GM12878 (cell line): ENCODE results near the gene SLC4A2. TPM values are rescaled to one million over a fixed set of nuclear protein-coding genes. Genes with fewer than 3 reads are reported as not detected.

ENCODE experiments used
- ATAC-seq: fragments of 200-7000 bp; cut with Tn5 transposase; 3 replicates; pipeline ENCODE4 v1.9.1; 2020; ENCODE audit warnings: mild to moderate bottlenecking, moderate library complexity
- BruUV-seq: library from RNA; stranded (reverse); fragments of 400-500 nt; replicated peaks from 2 replicates; lab custom pipeline; 2021; lab: Mats Ljungman, UMichigan
- CTCF ChIA-PET: fragments of 300-600 bp; sonication (Branson Sonifier 250); formaldehyde crosslinking; extraction: SDS; loops from one replicate; lab custom pipeline; 2021; ENCODE audit warnings: inconsistent platforms; lab: Yijun Ruan, JAX
- POLR2A ChIA-PET: fragments of 350-600 bp; formaldehyde crosslinking; extraction: SDS; loops from one replicate; lab custom pipeline; 2021; ENCODE audit warnings: inconsistent platforms; lab: Charles Lee
- RAD21 ChIA-PET: fragments of 300-600 bp; sonication (Branson Sonifier 250); formaldehyde crosslinking; loops from one replicate; lab custom pipeline; 2023; ENCODE audit warnings: antibody characterized with exemption; ENCODE audit not compliant: unreplicated experiment; lab: Charles Lee
- SMC1A ChIA-PET: fragments of 300-600 bp; sonication (Branson Sonifier 250); formaldehyde crosslinking; loops from one replicate; lab custom pipeline; 2023; ENCODE audit not compliant: unreplicated experiment, uncharacterized antibody; lab: Charles Lee
- DNase-seq: peaks from one replicate; pipeline ENCODE4 v3.0.0-alpha.2; 2011; ENCODE audit warnings: low read depth, low spot score
- FAIRE-seq: peaks from 3 replicates; lab custom pipeline; 2011; peaks lifted over from hg19 to GRCh38; lab: Jason Lieb, UNC
- H2AFZ ChIP-seq: 2 replicates; pipeline ENCODE4 v1.6.0; 2011; ENCODE audit warnings: low read depth, low read length, control low read depth; ENCODE audit not compliant: control insufficient read depth
- H3K27ac ChIP-seq: 2 replicates; pipeline ENCODE4 v1.5.1; 2011; ENCODE audit warnings: control low read depth; ENCODE audit not compliant: control insufficient read depth, insufficient read depth
- H3K27me3 ChIP-seq, 2 experiments: replicated peaks in 1 of 2; 2 replicates each; pipeline versions ENCODE4 v1.6.0 to v1.6.1; 2011; ENCODE audit warnings: low read length in 1 of 2; ENCODE audit not compliant: control insufficient read depth in 2 of 2, insufficient read depth in 2 of 2
- H3K36me3 ChIP-seq, 2 experiments: 2 replicates each; pipeline ENCODE4 v1.5.1; 2011; ENCODE audit warnings: low read length in 1 of 2; ENCODE audit not compliant: control insufficient read depth in 2 of 2, insufficient read depth in 2 of 2
- H3K4me1 ChIP-seq: 2 replicates; pipeline ENCODE4 v1.6.1; 2011; ENCODE audit warnings: mild to moderate bottlenecking, low read length, moderate library complexity, mixed read lengths; ENCODE audit not compliant: control insufficient read depth, insufficient read depth
- H3K4me2 ChIP-seq: 2 replicates; pipeline ENCODE4 v1.6.0; 2011; ENCODE audit warnings: control low read depth; ENCODE audit not compliant: control insufficient read depth, insufficient read depth
- H3K4me3 ChIP-seq: fragments of 200-600 bp; sonication (generic); 2 replicates; pipeline ENCODE4 v1.5.1; 2016
- H3K79me2 ChIP-seq: 2 replicates; pipeline ENCODE4 v1.6.0; 2011; ENCODE audit warnings: low read length; ENCODE audit not compliant: control insufficient read depth, insufficient read depth
- H3K9ac ChIP-seq: 2 replicates; pipeline ENCODE4 v1.8.0; 2011; ENCODE audit warnings: low read length, control low read depth, mixed read lengths; ENCODE audit not compliant: control insufficient read depth, insufficient read depth
- H3K9me3 ChIP-seq: replicated peaks from 3 replicates; pipeline ENCODE4 v1.5.1; 2011; ENCODE audit warnings: mild to moderate bottlenecking, low read length; ENCODE audit not compliant: control insufficient read depth, insufficient read depth
- H4K20me1 ChIP-seq: 2 replicates; pipeline ENCODE4 v1.6.0; 2011; ENCODE audit not compliant: control insufficient read depth, insufficient read depth
- BCL3 ChIP-seq: IDR thresholded peaks from 2 replicates; pipeline ENCODE4 v1.6.1; 2011; ENCODE audit warnings: borderline replicate concordance, low read depth, mild to moderate bottlenecking, moderate library complexity, low read length; ENCODE audit not compliant: insufficient read depth, poor library complexity, severe bottlenecking
- E4F1 ChIP-seq: fragments of 450-650 bp; IDR thresholded peaks from 2 replicates; pipeline ENCODE4 v1.6.1; 2018; ENCODE audit warnings: borderline replicate concordance, mild to moderate bottlenecking; ENCODE audit not compliant: partially characterized antibody
- ESRRA ChIP-seq: IDR thresholded peaks from 2 replicates; pipeline ENCODE4 v1.6.1; 2012; ENCODE audit warnings: mild to moderate bottlenecking, low read length, improper control_type of control experiment
- FOXM1 ChIP-seq: IDR thresholded peaks from 2 replicates; pipeline ENCODE4 v1.6.1; 2012; ENCODE audit warnings: low read depth, mild to moderate bottlenecking, inconsistent platforms, low read length, moderate library complexity
- GATAD2B ChIP-seq: fragments of 450-650 bp; conservative IDR thresholded peaks from 2 replicates; pipeline ENCODE4 v1.6.1; 2017; ENCODE audit warnings: low read depth, mild to moderate bottlenecking, moderate library complexity
- MTA3 ChIP-seq: IDR thresholded peaks from 2 replicates; pipeline ENCODE4 v1.6.1; 2012; ENCODE audit warnings: low read length, inconsistent platforms, borderline replicate concordance
- MYC ChIP-seq: IDR thresholded peaks from 2 replicates; pipeline ENCODE4 v1.6.1; 2011; ENCODE audit warnings: mild to moderate bottlenecking, low read length, moderate library complexity, inconsistent platforms; ENCODE audit not compliant: insufficient read depth, insufficient replicate concordance, insufficient read length, severe bottlenecking
- NFIC ChIP-seq: IDR thresholded peaks from 2 replicates; pipeline ENCODE4 v1.6.1; 2012; ENCODE audit warnings: low read depth, mild to moderate bottlenecking, inconsistent platforms, low read length, moderate library complexity
- NR2F1 ChIP-seq: fragments of 450-650 bp; conservative IDR thresholded peaks from 2 replicates; pipeline ENCODE4 v1.6.1; 2017; ENCODE audit warnings: mild to moderate bottlenecking
- RBBP5 ChIP-seq: fragments of 200-600 bp; sonication (generic); conservative IDR thresholded peaks from 2 replicates; pipeline ENCODE4 v1.6.1; 2016
- RELA ChIP-seq: fragments of 450-650 bp; IDR thresholded peaks from 2 replicates; pipeline ENCODE4 v1.8.0; 2014; ENCODE audit warnings: borderline replicate concordance; ENCODE audit not compliant: partially characterized antibody
- RUNX3 ChIP-seq: IDR thresholded peaks from 2 replicates; pipeline ENCODE4 v1.6.1; 2012; ENCODE audit warnings: low read length, inconsistent platforms
- SMAD1 ChIP-seq: fragments of 450-650 bp; IDR thresholded peaks from 2 replicates; pipeline ENCODE4 v1.6.1; 2018; ENCODE audit warnings: mild to moderate bottlenecking, low read depth; ENCODE audit not compliant: partially characterized antibody
- ZNF592 ChIP-seq: fragments of 450-650 bp; IDR thresholded peaks from 2 replicates; pipeline ENCODE4 v1.6.1; 2017; ENCODE audit warnings: mild to moderate bottlenecking, moderate library complexity
- ZZZ3 ChIP-seq: IDR thresholded peaks from 2 replicates; pipeline ENCODE4 v1.6.1; 2011; ENCODE audit warnings: low read depth; ENCODE audit not compliant: control insufficient read depth, insufficient read length
- WGBS: methylation state at CpG from one replicate; pipeline ENCODE4 v1.1.6; 2016; ENCODE audit warnings: low lambda C conversion rate; ENCODE audit not compliant: insufficient replicate concordance, insufficient coverage; ENCODE audit errors: missing lambda C conversion rate; 5-methylcytosine and 5-hydroxymethylcytosine counted together
- in situ Hi-C: fragments of 300-500 bp; cut with MboI; formaldehyde crosslinking; loops from 9 replicates; pipeline ENCODE4 v1.14.3; 2018; ENCODE audit warnings: mixed read lengths
- intact Hi-C: fragments of 100-400 bp; cut with micrococcal nuclease; formaldehyde crosslinking; loops from one replicate; pipeline ENCODE4 v1.14.2; 2022; ENCODE audit not compliant: unreplicated experiment
- polyA plus RNA-seq, 11 experiments: library from polyadenylated mRNA; depleted of rRNA in 4 of 11; unstranded in 6 of 11; stranded (reverse) in 5 of 11; fragments of >200 nt; fragmentation: Nextera tagmentation in 4 of 11; fragmentation: Illumina TruSeq in 1 of 11; extraction: Ambion mirVana in 4 of 11; extraction: Trizol in 1 of 11; gene quantifications; 1 replicate in 1 of 11; 2 replicates in 10 of 11; pipeline versions ENCODE4 v1.2.1 to v1.2.3, GENCODE V29; 2011 to 2016; ENCODE audit warnings: inconsistent platforms in 2 of 11, missing spikeins in 2 of 11, low read depth in 1 of 11
- total RNA-seq, 4 experiments: library from RNA; depleted of rRNA in 3 of 4; stranded (reverse); fragments of >200 nt in 3 of 4; fragmentation: Illumina TruSeq in 1 of 4; extraction: Trizol in 1 of 4; gene quantifications; 2 replicates each; pipeline versions ENCODE4 v1.2.1 to v1.2.3, GENCODE V29; 2013 to 2021

Gene SLC4A2
- total and polyA plus RNA-seq, 10 of the 15 experiments (the other 5 are each of a cell fraction or from before 2014, with no cell fraction given), result 2.7 to 78.6 (median 30.1) TPM

- Histone ChIP-seq H3K79me2 (peaks cover 75% of the 10 kb centered on the region), H4K20me1 (no peaks in the 10 kb centered on the region; the same call in 1 of the 2 replicates), H3K27me3 (no peaks in the 10 kb centered on the region), H3K27ac (no peak overlapping the region), H2AFZ (no peak overlapping the region), H3K4me1 (peaks cover 13% of the 10 kb centered on the region), H3K9me3 (no peaks in the 10 kb centered on the region), H3K9ac (no peak overlapping the region), H3K4me3 (no peak overlapping the region), H3K4me2 (no peak overlapping the region), H3K36me3 (peaks cover 0 to 5% of the 10 kb centered on the region in 2 experiments; a peak in 2 of 4 replicates)
- no peak for ATAC-seq
- ChIA-PET SMC1A (no interaction called here), CTCF (interaction anchor here (1.5 to 3.4 kb wide), 2 partner anchors 14 to 18 kb away, joined by 4 to 19 read pairs; no protein-coding TSS in a partner anchor), POLR2A (no interaction called here), RAD21 (no interaction called here)
- no peak for FAIRE-seq
- BruUV-seq, result no TSS peak
- 84% methylated on average over 14 of the region's 14 CpGs for WGBS
- in situ Hi-C loops (no loop called here), intact Hi-C loops (no loop called here)
- DNase-seq, result no peak
- TF ChIP-seq BCL3 (no peak), RUNX3 (no peak), NFIC (no peak), ZNF592 (no peak), SMAD1 (no peak), ZZZ3 (no peak), RBBP5 (no peak), RELA (no peak), NR2F1 (no peak), MYC (no peak), E4F1 (no peak), ESRRA (no peak), MTA3 (no peak), FOXM1 (no peak), GATAD2B (no peak)
Measured at GRCh38 chr7:151091988-151092387, 32.6 kb downstream of the SLC4A2 start.
